Nephron (organoid): ENCODE results near the gene LRRC49.

Source experiments
- H3K27ac Mint-ChIP-seq, 3 experiments: 2 replicates each; pipeline ENCODE4 v1.8.0; 2020; ENCODE audit warnings: mixed read lengths in 3 of 3, mild to moderate bottlenecking in 2 of 3, moderate library complexity in 1 of 3
- H3K27me3 Mint-ChIP-seq: 2 replicates; pipeline ENCODE4 v1.8.0; 2021; ENCODE audit warnings: low read depth, mild to moderate bottlenecking, moderate library complexity, mixed read lengths
- H3K36me3 Mint-ChIP-seq: 2 replicates; pipeline ENCODE4 v1.8.0; 2020; ENCODE audit warnings: low read depth, mixed read lengths
- H3K4me1 Mint-ChIP-seq: 2 replicates; pipeline ENCODE4 v1.8.0; 2020; ENCODE audit warnings: mixed read lengths
- H3K4me3 Mint-ChIP-seq, 3 experiments: 2 replicates each; pipeline ENCODE4 v1.8.0; 2020; ENCODE audit warnings: mild to moderate bottlenecking in 3 of 3, mixed read lengths in 3 of 3, moderate library complexity in 2 of 3
- H3K9me3 Mint-ChIP-seq: 2 replicates; pipeline ENCODE4 v1.8.0; 2020; ENCODE audit warnings: mixed read lengths
- CTCF ChIP-seq, 3 experiments: fragments of 200-600 bp; sonication (generic); IDR thresholded peaks; one replicate each; pipeline ENCODE4 v1.5.0; 2021; ENCODE audit warnings: antibody characterized with exemption in 3 of 3; ENCODE audit not compliant: unreplicated experiment in 3 of 3

The LRRC49 gene

GRCh38 chr15:70875001-70875782, 17.4 kb upstream of the LRRC49 start:
- H3K4me1 Mint-ChIP-seq, result peaks cover 2% of the 10 kb centered on the region
- peak; percentile 52 to 58 (median 55) for TF ChIP-seq CTCF (IDR thresholded peaks at IDR 0.05; ENCODE audit: unreplicated experiment in 3 of 3)
- H3K9me3 Mint-ChIP-seq, result peaks cover 3% of the 10 kb centered on the region
- no peak overlapping the region for H3K4me3 Mint-ChIP-seq
- H3K27me3 Mint-ChIP-seq, result no peaks in the 10 kb centered on the region
- H3K27ac Mint-ChIP-seq, result peak overlapping the region in 2 of 3 experiments; percentile 6 to 22
- peaks cover 5% of the 10 kb centered on the region for H3K36me3 Mint-ChIP-seq

GRCh38 chr15:70876011-70876410, 16.6 kb upstream of the LRRC49 start:
- Mint-ChIP-seq H3K36me3 (peaks cover 5% of the 10 kb centered on the region), H3K27ac (no peak overlapping the region)

GRCh38 chr15:70876683-70877082, 15.9 kb upstream of the LRRC49 start:
- Mint-ChIP-seq H3K4me3 (no peak overlapping the region), H3K9me3 (peaks cover 3% of the 10 kb centered on the region), H3K4me1 (no peaks in the 10 kb centered on the region), H3K36me3 (peaks cover 5% of the 10 kb centered on the region), H3K27ac (no peak overlapping the region), H3K27me3 (no peaks in the 10 kb centered on the region)
- no peak for TF ChIP-seq CTCF (IDR thresholded peaks at IDR 0.05; ENCODE audit: unreplicated experiment in 3 of 3)

More at GRCh38 chr15:70876011-70876410, 16.6 kb upstream of the LRRC49 start:
- TF ChIP-seq CTCF (IDR thresholded peaks at IDR 0.05; ENCODE audit: unreplicated experiment in 3 of 3), result no peak
- Mint-ChIP-seq H3K27me3 (no peaks in the 10 kb centered on the region), H3K4me1 (no peaks in the 10 kb centered on the region), H3K4me3 (no peak overlapping the region), H3K9me3 (peaks cover 3% of the 10 kb centered on the region)

GRCh38 chr15:70879401-70879800, 13.2 kb upstream of the LRRC49 start:
- no peaks in the 10 kb centered on the region for H3K27me3 Mint-ChIP-seq
- H3K4me1 Mint-ChIP-seq, result no peaks in the 10 kb centered on the region
- H3K36me3 Mint-ChIP-seq, result no peaks in the 10 kb centered on the region
- H3K27ac Mint-ChIP-seq, result peak overlapping the region in 1 of 3 experiments; percentile 5
- TF ChIP-seq CTCF (IDR thresholded peaks at IDR 0.05; ENCODE audit: unreplicated experiment in 3 of 3), result no peak
- H3K4me3 Mint-ChIP-seq, result no peak overlapping the region
- H3K9me3 Mint-ChIP-seq, result no peaks in the 10 kb centered on the region

- TF ChIP-seq CTCF (IDR thresholded peaks at IDR 0.05; ENCODE audit: unreplicated experiment in 3 of 3), result no peak
- H3K4me1 Mint-ChIP-seq, result no peaks in the 10 kb centered on the region
- H3K9me3 Mint-ChIP-seq, result no peaks in the 10 kb centered on the region
- no peaks in the 10 kb centered on the region for H3K36me3 Mint-ChIP-seq
- H3K27me3 Mint-ChIP-seq, result no peaks in the 10 kb centered on the region
- H3K27ac Mint-ChIP-seq, result no peak overlapping the region
- no peak overlapping the region for H3K4me3 Mint-ChIP-seq
These were observed 11.8 kb upstream of the LRRC49 start for GRCh38 chr15:70880781-70881180.

GRCh38 chr15:70882361-70882760, 10.3 kb upstream of the LRRC49 start:
- TF ChIP-seq CTCF (IDR thresholded peaks at IDR 0.05; ENCODE audit: unreplicated experiment in 3 of 3), result no peak
- H3K4me3 Mint-ChIP-seq, result no peak overlapping the region

More at GRCh38 chr15:70882361-70882760, 10.3 kb upstream of the LRRC49 start:
- Mint-ChIP-seq H3K36me3 (no peaks in the 10 kb centered on the region), H3K4me1 (no peaks in the 10 kb centered on the region), H3K9me3 (no peaks in the 10 kb centered on the region), H3K27me3 (no peaks in the 10 kb centered on the region), H3K27ac (no peak overlapping the region)
